ENCODE measurements around the gene PRKN.

GRCh38 chr6:162700966-162701365 is 26.6 kb downstream of the PRKN start:
- TF ChIP-seq CTCF (IDR thresholded peaks at IDR 0.05; ENCODE audit: borderline replicate concordance, extremely low read depth, low read length, poor library complexity, severe bottlenecking) (no peak), EZH2 (IDR thresholded peaks at IDR 0.05; ENCODE audit: borderline replicate concordance, low read depth, low read length, severe bottlenecking) (no peak)

Measured in DND-41 (cell line).